ENCODE measurements around the gene PCDHA13.

PCDHA13 gene

GRCh38 chr5:140883927-140884697 is 2.2 kb downstream of the PCDHA13 start:
- TF ChIP-seq CTCF (IDR thresholded peaks at IDR 0.05; ENCODE audit: low read depth, low read length) = no peak
- no peak overlapping the region for H3K4me3 ChIP-seq (ENCODE audit: low read depth, low read length)

DNA sequence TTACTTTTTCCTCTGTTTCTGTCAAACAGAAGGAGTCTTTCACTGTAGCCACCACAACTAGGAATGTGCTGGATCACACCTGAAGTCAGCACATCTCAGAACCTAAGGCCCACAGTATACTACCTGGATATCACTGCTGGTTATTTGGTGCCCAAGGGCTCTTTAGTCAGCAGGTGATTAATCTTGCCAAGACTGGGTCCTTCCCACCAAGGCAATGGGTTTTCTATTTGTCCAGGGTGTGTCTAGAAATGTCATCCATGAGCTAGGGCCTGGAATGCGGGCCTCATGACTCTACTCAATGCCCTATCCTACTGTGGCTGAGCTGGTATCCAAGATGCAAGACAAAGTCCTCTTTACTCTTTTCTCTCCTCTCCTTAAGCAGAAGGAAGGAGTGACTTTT is 34.4 kb downstream of the PCDHA13 start:
- no peak overlapping the region for H3K4me3 ChIP-seq (ENCODE audit: low read depth, low read length)
- no peak for TF ChIP-seq CTCF (IDR thresholded peaks at IDR 0.05; ENCODE audit: low read depth, low read length)

DNA sequence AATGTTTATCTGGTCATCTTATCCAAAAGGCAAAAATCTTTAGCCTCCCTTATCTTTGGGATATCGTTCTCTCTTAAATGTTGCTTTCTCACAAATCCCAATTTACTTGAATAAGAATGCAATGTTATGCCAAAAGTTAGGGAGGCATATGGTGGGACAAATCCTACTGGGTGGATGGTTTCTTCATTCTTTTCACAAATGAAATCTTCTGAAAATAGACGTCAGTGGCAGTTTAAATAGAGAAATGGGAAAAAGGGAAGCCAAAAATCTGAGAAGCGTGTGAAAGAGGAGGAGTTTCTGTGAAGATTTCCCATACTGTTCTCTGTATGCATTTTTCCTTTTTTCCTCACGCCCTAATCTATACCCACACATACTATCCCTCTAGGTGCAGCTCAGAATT is 41.7 kb downstream of the PCDHA13 start:
- TF ChIP-seq CTCF (IDR thresholded peaks at IDR 0.05; ENCODE audit: low read depth, low read length) = no peak
- H3K4me3 ChIP-seq (ENCODE audit: low read depth, low read length) = no peak overlapping the region

DNA sequence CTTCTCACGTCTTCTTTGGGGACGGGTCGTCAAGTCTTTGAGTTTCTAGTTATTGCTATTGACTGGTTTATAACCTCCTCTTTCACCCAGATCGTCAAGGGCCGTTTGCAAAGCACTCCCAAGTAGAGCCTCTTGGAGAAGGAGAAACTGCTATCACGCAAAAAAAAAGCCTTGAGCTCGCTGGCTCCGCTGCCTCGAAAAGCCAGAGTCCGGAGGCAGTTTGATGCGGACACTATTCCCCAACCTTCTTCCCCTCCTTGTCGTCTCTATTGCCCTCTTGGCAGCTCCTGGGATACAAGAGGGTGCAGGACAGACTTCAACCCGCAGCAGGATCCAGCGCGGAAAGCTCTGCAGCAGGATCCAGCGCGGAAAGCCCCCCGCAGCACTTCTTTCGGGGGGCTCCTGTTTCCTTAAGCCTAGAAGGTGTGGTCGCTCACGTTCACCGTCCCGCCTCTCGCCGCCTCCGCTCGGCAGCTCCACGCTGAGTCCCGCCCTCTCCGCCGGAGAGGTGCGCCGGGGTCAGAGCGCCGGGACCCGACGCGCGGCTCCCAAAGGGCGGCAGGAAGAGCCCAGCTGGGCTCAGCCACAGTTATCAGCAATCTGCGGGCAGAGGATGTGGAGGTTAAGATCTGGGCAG is 44.0 kb downstream of the PCDHA13 start, which contains the start of gene PCDHAC1:
Gene PCDHAC1 (plus strand): TSS at position 494 of the 637 bp plus-strand sequence. CDS start 594 bp downstream, outside the sequence.
- TF ChIP-seq CTCF (IDR thresholded peaks at IDR 0.05; ENCODE audit: low read depth, low read length) = no peak
- peak within 1 kb of the TSS; percentile 17; the same call in 1 of the 2 replicates for H3K4me3 ChIP-seq (ENCODE audit: low read depth, low read length)

GRCh38 chr5:140926443-140927227 is 44.7 kb downstream of the PCDHA13 start:
- H3K4me3 ChIP-seq (ENCODE audit: low read depth, low read length) = peak overlapping the region; percentile 17; the same call in 1 of the 2 replicates

GRCh38 chr5:140927228-140927573 is 45.3 kb downstream of the PCDHA13 start:
- H3K4me3 ChIP-seq (ENCODE audit: low read depth, low read length) = no peak overlapping the region
- TF ChIP-seq CTCF (IDR thresholded peaks at IDR 0.05; ENCODE audit: low read depth, low read length) = no peak

More at GRCh38 chr5:140926443-140927227, 44.7 kb downstream of the PCDHA13 start:
- TF ChIP-seq CTCF (IDR thresholded peaks at IDR 0.05; ENCODE audit: low read depth, low read length) = no peak
